ENCODE results near the gene WDR31.
"Not testable (repeated sequence)": the region's sequence is repeated elsewhere in the genome, so short reads cannot be mapped to it uniquely, and the experiment has no call there.

WDR31 gene

GRCh38 chr9:113328045-113328782, 11.9 kb downstream of the WDR31 start:
- no peak for DNase-seq

GRCh38 chr9:113326230-113326629, 13.8 kb downstream of the WDR31 start:
- no peak for DNase-seq

- no peak for DNase-seq
These were observed 17.4 kb downstream of the WDR31 start for GRCh38 chr9:113322671-113323070.

- DNase-seq = no peak
These were observed 20.0 kb downstream of the WDR31 start for GRCh38 chr9:113320051-113320450.

- no peak for DNase-seq
These were observed 21.0 kb downstream of the WDR31 start for GRCh38 chr9:113319054-113319453.

GRCh38 chr9:113317777-113318176, 22.3 kb downstream of the WDR31 start:
- DNase-seq = no peak

- DNase-seq = no peak
These were observed 24.0 kb downstream of the WDR31 start for GRCh38 chr9:113316030-113316429.

GRCh38 chr9:113315231-113315630, 24.8 kb downstream of the WDR31 start:
- DNase-seq = no peak

- no peak for DNase-seq
These were observed 26.8 kb downstream of the WDR31 start for GRCh38 chr9:113313261-113313660.

- DNase-seq = no peak
These were observed 28.1 kb downstream of the WDR31 start for GRCh38 chr9:113311961-113312360.

- no peak for DNase-seq
These were observed 29.5 kb downstream of the WDR31 start for GRCh38 chr9:113310538-113310937.

GRCh38 chr9:113309204-113309813, 30.8 kb downstream of the WDR31 start:
- peak in 1 of 2 donors; percentile 53 for DNase-seq

- no peak for DNase-seq
These were observed 32.6 kb downstream of the WDR31 start for GRCh38 chr9:113307396-113307975.

GRCh38 chr9:113306566-113306965, 33.5 kb downstream of the WDR31 start:
- no peak for DNase-seq

- DNase-seq = no peak
These were observed 37.2 kb downstream of the WDR31 start, which contains the start of gene RNF183 for GRCh38 chr9:113302792-113303418. Gene RNF183 (minus strand): TSS chr9:113303376. CDS start chr9:113298184, 5,192 bp downstream.

- DNase-seq = no peak
These were observed 38.5 kb downstream of the WDR31 start for GRCh38 chr9:113301548-113301947.

- peak in 1 of 2 donors; percentile 39 for DNase-seq
These were observed 40.2 kb downstream of the WDR31 start for GRCh38 chr9:113299800-113300292.

- no peak for DNase-seq
These were observed 40.9 kb downstream of the WDR31 start for GRCh38 chr9:113298924-113299770.

- no peak for DNase-seq
These were observed 41.8 kb downstream of the WDR31 start for GRCh38 chr9:113298311-113298710.

GRCh38 chr9:113296796-113297558, 43.1 kb downstream of the WDR31 start:
- no peak for DNase-seq

- DNase-seq = not testable (repeated sequence)
These were observed 43.8 kb downstream of the WDR31 start for GRCh38 chr9:113296247-113296646.
